GM12878 (cell line): ENCODE measurements around the gene CNNM2. TPM values are rescaled to one million over a fixed set of nuclear protein-coding genes. Genes with fewer than 3 reads are reported as not detected.

ENCODE experiments used
- CHD1 ChIP-seq: IDR thresholded peaks from 2 replicates; pipeline ENCODE4 v1.6.1; 2012; ENCODE audit warnings: low read depth, low read length, improper control_type of control experiment
- EED ChIP-seq: sonication (generic); IDR thresholded peaks from 2 replicates; pipeline ENCODE4 v1.6.1; 2016; ENCODE audit warnings: antibody characterized with exemption, low read depth
- GABPA ChIP-seq: IDR thresholded peaks from 2 replicates; pipeline ENCODE4 v1.6.1; 2014; ENCODE audit warnings: antibody characterized with exemption, low read depth, mild to moderate bottlenecking, inconsistent platforms
- IKZF1 ChIP-seq: fragments of 450-650 bp; conservative IDR thresholded peaks from 2 replicates; pipeline ENCODE4 v1.6.1; 2017; ENCODE audit warnings: antibody characterized with exemption, mild to moderate bottlenecking
- MEF2A ChIP-seq: IDR thresholded peaks from 2 replicates; pipeline ENCODE4 v1.6.1; 2011; ENCODE audit warnings: low read depth, mild to moderate bottlenecking, low read length, moderate library complexity; ENCODE audit not compliant: insufficient read depth
- MYB ChIP-seq: fragments of 150-350 bp; IDR thresholded peaks from 2 replicates; pipeline ENCODE4 v1.6.1; 2014; ENCODE audit warnings: mild to moderate bottlenecking, low read depth, low read length, borderline replicate concordance
- NR2F1 ChIP-seq: fragments of 450-650 bp; conservative IDR thresholded peaks from 2 replicates; pipeline ENCODE4 v1.6.1; 2017; ENCODE audit warnings: mild to moderate bottlenecking
- polyA plus RNA-seq, 11 experiments: library from polyadenylated mRNA; depleted of rRNA in 4 of 11; unstranded in 6 of 11; stranded (reverse) in 5 of 11; fragments of >200 nt; fragmentation: Nextera tagmentation in 4 of 11; fragmentation: Illumina TruSeq in 1 of 11; extraction: Ambion mirVana in 4 of 11; extraction: Trizol in 1 of 11; gene quantifications; 1 replicate in 1 of 11; 2 replicates in 10 of 11; pipeline versions ENCODE4 v1.2.1 to v1.2.3, GENCODE V29; 2011 to 2016; ENCODE audit warnings: inconsistent platforms in 2 of 11, missing spikeins in 2 of 11, low read depth in 1 of 11
- total RNA-seq, 4 experiments: library from RNA; depleted of rRNA in 3 of 4; stranded (reverse); fragments of >200 nt in 3 of 4; fragmentation: Illumina TruSeq in 1 of 4; extraction: Trizol in 1 of 4; gene quantifications; 2 replicates each; pipeline versions ENCODE4 v1.2.1 to v1.2.3, GENCODE V29; 2013 to 2021
- TF ChIP-seq, protein P1 (sequence below): IDR thresholded peaks from 2 replicates; pipeline ENCODE4 v1.6.1; 2011; ENCODE audit warnings: mild to moderate bottlenecking, low read depth, low read length, moderate library complexity; ENCODE audit not compliant: insufficient replicate concordance
- TF ChIP-seq, protein P2 (sequence below): fragments of 450-650 bp; formaldehyde crosslinking; IDR thresholded peaks from 2 replicates; pipeline ENCODE4 v1.4.0; 2022; ENCODE audit warnings: mild to moderate bottlenecking, moderate library complexity

Gene CNNM2
- total and polyA plus RNA-seq, 10 of the 15 experiments (the other 5 are each of a cell fraction or from before 2014, with no cell fraction given), result 0.18 to 7.3 (median 2.5) TPM

DNA sequence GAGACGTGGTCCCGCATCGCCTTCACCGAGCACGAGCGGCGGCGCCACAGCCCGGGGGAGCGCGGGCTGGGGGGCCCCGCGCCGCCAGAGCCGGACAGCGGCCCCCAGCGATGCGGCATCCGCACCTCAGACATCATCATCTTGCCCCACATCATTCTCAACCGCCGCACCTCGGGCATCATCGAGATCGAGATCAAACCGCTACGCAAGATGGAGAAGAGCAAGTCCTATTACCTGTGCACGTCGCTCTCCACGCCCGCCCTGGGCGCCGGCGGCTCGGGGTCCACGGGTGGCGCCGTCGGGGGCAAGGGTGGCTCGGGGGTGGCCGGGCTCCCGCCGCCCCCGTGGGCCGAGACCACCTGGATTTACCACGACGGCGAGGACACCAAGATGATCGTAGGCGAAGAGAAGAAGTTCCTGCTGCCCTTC lies 737 bp downstream of the CNNM2 start (continued):
- no peak for TF ChIP-seq MYB
- no peak for TF ChIP-seq CHD1
- peak; percentile 33; the same call in 1 of the 2 replicates for TF ChIP-seq IKZF1
- TF ChIP-seq, protein P1, sequence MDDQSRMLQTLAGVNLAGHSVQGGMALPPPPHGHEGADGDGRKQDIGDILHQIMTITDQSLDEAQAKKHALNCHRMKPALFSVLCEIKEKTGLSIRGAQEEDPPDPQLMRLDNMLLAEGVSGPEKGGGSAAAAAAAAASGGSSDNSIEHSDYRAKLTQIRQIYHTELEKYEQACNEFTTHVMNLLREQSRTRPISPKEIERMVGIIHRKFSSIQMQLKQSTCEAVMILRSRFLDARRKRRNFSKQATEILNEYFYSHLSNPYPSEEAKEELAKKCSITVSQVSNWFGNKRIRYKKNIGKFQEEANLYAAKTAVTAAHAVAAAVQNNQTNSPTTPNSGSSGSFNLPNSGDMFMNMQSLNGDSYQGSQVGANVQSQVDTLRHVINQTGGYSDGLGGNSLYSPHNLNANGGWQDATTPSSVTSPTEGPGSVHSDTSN, result no peak
- TF ChIP-seq EED, result no peak
- TF ChIP-seq NR2F1, result 0 out of 2 replicates have a peak, but pooled peaks have one; percentile 46
- TF ChIP-seq, protein P2, sequence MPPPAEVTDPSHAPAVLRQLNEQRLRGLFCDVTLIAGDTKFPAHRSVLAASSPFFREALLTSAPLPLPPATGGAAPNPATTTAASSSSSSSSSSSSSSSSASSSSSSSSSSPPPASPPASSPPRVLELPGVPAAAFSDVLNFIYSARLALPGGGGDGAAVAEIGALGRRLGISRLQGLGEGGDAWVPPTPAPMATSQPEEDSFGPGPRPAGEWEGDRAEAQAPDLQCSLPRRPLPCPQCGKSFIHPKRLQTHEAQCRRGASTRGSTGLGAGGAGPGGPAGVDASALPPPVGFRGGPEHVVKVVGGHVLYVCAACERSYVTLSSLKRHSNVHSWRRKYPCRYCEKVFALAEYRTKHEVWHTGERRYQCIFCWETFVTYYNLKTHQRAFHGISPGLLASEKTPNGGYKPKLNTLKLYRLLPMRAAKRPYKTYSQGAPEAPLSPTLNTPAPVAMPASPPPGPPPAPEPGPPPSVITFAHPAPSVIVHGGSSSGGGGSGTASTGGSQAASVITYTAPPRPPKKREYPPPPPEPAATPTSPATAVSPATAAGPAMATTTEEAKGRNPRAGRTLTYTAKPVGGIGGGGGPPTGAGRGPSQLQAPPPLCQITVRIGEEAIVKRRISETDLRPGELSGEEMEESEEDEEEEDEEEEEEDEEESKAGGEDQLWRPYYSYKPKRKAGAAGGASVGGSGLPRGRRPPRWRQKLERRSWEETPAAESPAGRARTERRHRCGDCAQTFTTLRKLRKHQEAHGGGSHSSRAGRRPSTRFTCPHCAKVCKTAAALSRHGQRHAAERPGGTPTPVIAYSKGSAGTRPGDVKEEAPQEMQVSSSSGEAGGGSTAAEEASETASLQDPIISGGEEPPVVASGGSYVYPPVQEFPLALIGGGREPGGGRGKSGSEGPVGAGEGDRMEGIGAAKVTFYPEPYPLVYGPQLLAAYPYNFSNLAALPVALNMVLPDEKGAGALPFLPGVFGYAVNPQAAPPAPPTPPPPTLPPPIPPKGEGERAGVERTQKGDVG, result no peak
- no peak for TF ChIP-seq GABPA
- TF ChIP-seq MEF2A, result no peak
